HL-60 (cell line): ENCODE measurements around the gene CYP26A1.

Experiments used
- CTCF ChIP-seq: IDR thresholded peaks from one replicate; pipeline ENCODE4 v1.5.1; 2011; ENCODE audit warnings: low read length, control low read depth, inconsistent platforms; ENCODE audit not compliant: insufficient read depth
- GABPA ChIP-seq: IDR thresholded peaks from 2 replicates; pipeline ENCODE4 v1.6.1; 2012; ENCODE audit warnings: low read depth
- POLR2AphosphoS5 ChIP-seq: IDR thresholded peaks from 2 replicates; pipeline ENCODE4 v1.6.1; 2012; ENCODE audit warnings: low read depth
- REST ChIP-seq: IDR thresholded peaks from 2 replicates; pipeline ENCODE4 v1.6.1; 2012; ENCODE audit warnings: low read depth; ENCODE audit not compliant: insufficient replicate concordance
- SPI1 ChIP-seq: IDR thresholded peaks from 2 replicates; pipeline ENCODE4 v1.6.1; 2012; ENCODE audit warnings: low read depth, mild to moderate bottlenecking, borderline replicate concordance

GRCh38 chr10:93064874-93065660 lies 8.6 kb upstream of the CYP26A1 start:
- TF ChIP-seq CTCF (no peak), SPI1 (no peak), REST (no peak), POLR2AphosphoS5 (no peak), GABPA (no peak)
